CD4-positive, alpha-beta T cell (primary cell): ENCODE results near the gene SHISA9. TPM values are rescaled to one million over a fixed set of nuclear protein-coding genes. Genes with fewer than 3 reads are reported as not detected.

Source experiments
- ATAC-seq: fragments of 200-7000 bp; cut with Tn5 transposase; one replicate; pipeline ENCODE4 v1.10.0; 2022; ENCODE audit warnings: mild to moderate bottlenecking; ENCODE audit not compliant: poor library complexity
- CTCF ChIA-PET: fragments of 350-600 bp; sonication (Branson Sonifier 250); formaldehyde crosslinking; loops from one replicate; lab custom pipeline; 2021; ENCODE audit warnings: antibody characterized with exemption, inconsistent platforms; lab: Charles Lee
- POLR2A ChIA-PET: fragments of 350-600 bp; sonication (Branson Sonifier 250); formaldehyde crosslinking; loops from one replicate; lab custom pipeline; 2021; ENCODE audit warnings: antibody characterized with exemption, inconsistent platforms; lab: Charles Lee
- DNase-seq, 14 experiments: peaks; one replicate each; pipeline ENCODE4 v3.0.0-alpha.2; 2013 to 2020; ENCODE audit warnings: mixed read lengths in 2 of 14
- H3K27ac ChIP-seq, 2 donors: one replicate each; pipeline versions ENCODE4 v1.5.1 to v1.7.0; 2013; ENCODE audit warnings: low read length in 2 of 2, low read depth in 1 of 2, mild to moderate bottlenecking in 1 of 2
- H3K27me3 ChIP-seq, 2 experiments: 1 replicate in 1 of 2; 2 replicates in 1 of 2; pipeline versions ENCODE4 v1.6.1 to v1.7.0; 2013; ENCODE audit warnings: low read length in 2 of 2, control low read depth in 1 of 2, mild to moderate bottlenecking in 1 of 2, moderate library complexity in 1 of 2; ENCODE audit not compliant: insufficient read depth in 2 of 2, control insufficient read depth in 1 of 2
- H3K36me3 ChIP-seq: one replicate; pipeline ENCODE4 v1.6.1; 2013; ENCODE audit warnings: low read length, control low read depth; ENCODE audit not compliant: insufficient read depth
- H3K4me1 ChIP-seq: one replicate; pipeline ENCODE4 v1.6.1; 2013; ENCODE audit warnings: low read length, control low read depth; ENCODE audit not compliant: insufficient read depth
- H3K4me3 ChIP-seq: one replicate; pipeline ENCODE4 v1.5.1; 2013; ENCODE audit warnings: mild to moderate bottlenecking, low read length, moderate library complexity
- H3K9me3 ChIP-seq, 2 experiments: 1 replicate in 1 of 2; 2 replicates in 1 of 2; pipeline versions ENCODE4 v1.6.1 to v1.7.0; 2013; ENCODE audit warnings: low read length in 2 of 2, mild to moderate bottlenecking in 2 of 2, control low read depth in 1 of 2, moderate library complexity in 1 of 2; ENCODE audit not compliant: control insufficient read depth in 1 of 2, insufficient read depth in 1 of 2
- H3K27ac Mint-ChIP-seq: one replicate; pipeline ENCODE4 v1.8.0; 2020; ENCODE audit warnings: mixed read lengths
- H3K27me3 Mint-ChIP-seq: one replicate; pipeline ENCODE4 v1.8.0; 2021; ENCODE audit warnings: mixed read lengths
- H3K36me3 Mint-ChIP-seq: one replicate; pipeline ENCODE4 v1.8.0; 2021; ENCODE audit warnings: low read depth, mixed read lengths
- H3K4me1 Mint-ChIP-seq: one replicate; pipeline ENCODE4 v1.8.0; 2021; ENCODE audit warnings: low read depth, mixed read lengths
- H3K4me3 Mint-ChIP-seq: one replicate; pipeline ENCODE4 v1.8.0; 2020; ENCODE audit warnings: mild to moderate bottlenecking, mixed read lengths
- H3K9me3 Mint-ChIP-seq: one replicate; pipeline ENCODE4 v1.8.0; 2020; ENCODE audit warnings: mixed read lengths
- intact Hi-C, 2 experiments: fragments of 100-400 bp; cut with DNase I in 1 of 2; cut with micrococcal nuclease in 1 of 2; formaldehyde crosslinking; loops; one replicate each; pipeline versions ENCODE4 v1.15.1 to v1.9.0; 2023 to 2025; cut with DNase I, micrococcal nuclease
- total RNA-seq, 174 experiments: library from RNA in 2 of 174; stranded (reverse) in 2 of 174; gene quantifications; one replicate each; pipeline ENCODE4 v1.2.3 and lab custom pipeline; 2021 to 2026
- TF ChIP-seq, protein P1 (sequence below): fragments of 200-600 bp; IDR thresholded peaks from one replicate; pipeline ENCODE4 v1.8.0; 2022; ENCODE audit warnings: antibody characterized with exemption, mild to moderate bottlenecking

SHISA9 gene
- total RNA-seq, 2 experiments from 2014 or later, result not detected

DNA sequence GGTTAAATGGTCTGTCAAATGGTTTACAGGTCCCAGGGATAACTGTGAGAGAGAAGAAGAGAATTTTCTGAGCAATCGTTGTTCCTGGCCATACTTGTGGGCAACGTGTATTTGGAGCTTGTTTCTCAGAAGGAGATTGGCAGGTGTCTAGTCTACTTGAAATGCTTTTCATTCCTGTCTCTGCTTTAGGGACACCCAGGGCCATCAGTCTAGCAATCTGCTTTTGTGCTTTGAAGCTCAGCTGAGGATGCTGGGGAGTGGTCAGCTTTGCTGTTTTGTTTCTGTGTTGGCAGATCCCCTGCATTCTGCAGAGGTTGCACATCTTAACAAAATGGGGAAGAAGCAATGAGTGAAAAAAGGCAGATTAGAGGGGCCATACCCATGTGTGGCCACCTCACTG, 193.7 kb downstream of the SHISA9 start:
- no peak for ATAC-seq
- H3K36me3 Mint-ChIP-seq, result no peaks in the 10 kb centered on the region
- Histone ChIP-seq H3K27me3 (no peaks in the 10 kb centered on the region), H3K27ac (no peak overlapping the region), H3K9me3 (peaks cover 4 to 12% of the 10 kb centered on the region in 2 experiments), H3K4me3 (no peak overlapping the region), H3K36me3 (no peaks in the 10 kb centered on the region), H3K4me1 (no peaks in the 10 kb centered on the region)
- intact Hi-C loops, result no loop called here
- H3K4me1 Mint-ChIP-seq, result no peaks in the 10 kb centered on the region
- peaks cover 12% of the 10 kb centered on the region for H3K9me3 Mint-ChIP-seq
- ChIA-PET POLR2A (no interaction called here), CTCF (no interaction called here)
- H3K4me3 Mint-ChIP-seq, result no peak overlapping the region
- TF ChIP-seq, protein P1, sequence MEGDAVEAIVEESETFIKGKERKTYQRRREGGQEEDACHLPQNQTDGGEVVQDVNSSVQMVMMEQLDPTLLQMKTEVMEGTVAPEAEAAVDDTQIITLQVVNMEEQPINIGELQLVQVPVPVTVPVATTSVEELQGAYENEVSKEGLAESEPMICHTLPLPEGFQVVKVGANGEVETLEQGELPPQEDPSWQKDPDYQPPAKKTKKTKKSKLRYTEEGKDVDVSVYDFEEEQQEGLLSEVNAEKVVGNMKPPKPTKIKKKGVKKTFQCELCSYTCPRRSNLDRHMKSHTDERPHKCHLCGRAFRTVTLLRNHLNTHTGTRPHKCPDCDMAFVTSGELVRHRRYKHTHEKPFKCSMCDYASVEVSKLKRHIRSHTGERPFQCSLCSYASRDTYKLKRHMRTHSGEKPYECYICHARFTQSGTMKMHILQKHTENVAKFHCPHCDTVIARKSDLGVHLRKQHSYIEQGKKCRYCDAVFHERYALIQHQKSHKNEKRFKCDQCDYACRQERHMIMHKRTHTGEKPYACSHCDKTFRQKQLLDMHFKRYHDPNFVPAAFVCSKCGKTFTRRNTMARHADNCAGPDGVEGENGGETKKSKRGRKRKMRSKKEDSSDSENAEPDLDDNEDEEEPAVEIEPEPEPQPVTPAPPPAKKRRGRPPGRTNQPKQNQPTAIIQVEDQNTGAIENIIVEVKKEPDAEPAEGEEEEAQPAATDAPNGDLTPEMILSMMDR, result no peak
- DNase-seq, result no peak
- H3K27me3 Mint-ChIP-seq, result no peaks in the 10 kb centered on the region
- H3K27ac Mint-ChIP-seq, result no peak overlapping the region

DNA sequence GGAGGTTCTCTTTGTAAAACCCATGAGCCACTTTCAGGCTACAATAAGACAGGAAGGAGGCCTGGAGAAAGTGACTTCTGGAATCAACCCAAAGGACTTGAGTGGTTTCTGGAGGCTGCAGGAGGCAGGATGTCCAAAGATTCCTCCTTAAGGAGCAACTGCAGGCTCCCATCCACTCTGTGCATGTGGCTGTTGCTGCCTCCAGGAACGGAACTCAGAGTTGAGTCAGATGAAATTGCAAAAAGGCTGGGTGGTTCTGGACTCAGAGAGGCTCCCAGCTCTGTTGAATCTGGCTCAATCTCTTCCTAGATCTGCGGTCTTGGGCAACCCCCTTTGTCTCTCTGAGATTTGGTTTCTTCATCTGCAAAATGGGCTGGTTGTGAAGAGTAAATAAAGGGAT, 197.1 kb downstream of the SHISA9 start:
- intact Hi-C loops, result no loop called here
- no peaks in the 10 kb centered on the region for H3K36me3 Mint-ChIP-seq

DNA sequence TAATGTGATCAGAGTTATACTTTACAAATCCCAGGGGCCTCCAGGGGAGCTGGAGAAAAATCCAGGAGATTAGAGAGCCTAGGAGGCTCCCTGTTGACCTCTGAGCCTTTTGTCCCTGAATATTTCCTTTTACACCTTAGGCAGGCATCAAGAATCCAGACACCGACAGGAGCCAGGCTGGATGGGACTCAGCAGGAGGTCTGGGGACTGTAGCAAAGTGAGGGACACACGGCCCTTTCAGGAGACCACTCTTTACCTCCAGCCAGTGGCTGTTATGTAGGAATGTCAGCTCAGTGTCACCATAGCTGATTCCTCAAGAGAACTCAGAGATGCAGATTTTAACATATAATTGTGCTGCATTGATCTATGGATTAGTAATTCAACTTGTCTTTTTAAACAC, 198.4 kb downstream of the SHISA9 start:
- intact Hi-C loops, result no loop called here

More for the DNA sequence above, 197.1 kb downstream of the SHISA9 start:
- Histone ChIP-seq H3K27me3 (no peaks in the 10 kb centered on the region), H3K36me3 (no peaks in the 10 kb centered on the region), H3K27ac (no peak overlapping the region), H3K9me3 (no peaks in the 10 kb centered on the region), H3K4me1 (no peaks in the 10 kb centered on the region), H3K4me3 (no peak overlapping the region)
- Mint-ChIP-seq H3K4me3 (no peak overlapping the region), H3K4me1 (no peaks in the 10 kb centered on the region), H3K27ac (no peak overlapping the region), H3K27me3 (no peaks in the 10 kb centered on the region), H3K9me3 (peaks cover 2% of the 10 kb centered on the region)
- CTCF ChIA-PET, result no interaction called here
- ATAC-seq (no peak), DNase-seq (no peak)
- TF ChIP-seq, protein P1, result no peak
- POLR2A ChIA-PET, result no interaction called here

More for the DNA sequence above, 198.4 kb downstream of the SHISA9 start:
- Mint-ChIP-seq H3K4me3 (no peak overlapping the region), H3K4me1 (no peaks in the 10 kb centered on the region), H3K27ac (no peak overlapping the region), H3K9me3 (peaks cover 4% of the 10 kb centered on the region), H3K36me3 (no peaks in the 10 kb centered on the region), H3K27me3 (no peaks in the 10 kb centered on the region)
- no peaks in the 10 kb centered on the region for H3K4me1 ChIP-seq
- no peak overlapping the region for H3K27ac ChIP-seq
- no peaks in the 10 kb centered on the region for H3K36me3 ChIP-seq
- no peaks in the 10 kb centered on the region for H3K27me3 ChIP-seq
- ATAC-seq, result no peak
- H3K9me3 ChIP-seq, result no peaks in the 10 kb centered on the region
- TF ChIP-seq, protein P1, result no peak
- CTCF ChIA-PET, result no interaction called here
- no peak for DNase-seq
- no peak overlapping the region for H3K4me3 ChIP-seq
- POLR2A ChIA-PET, result no interaction called here
